Transverse colon (tissue), 3 donors: ENCODE results near the gene ZNF814.
"Not testable (repeated sequence)": the region's sequence is repeated elsewhere in the genome, so short reads cannot be mapped to it uniquely, and the experiment has no call there.

ENCODE experiments used
- EP300 ChIP-seq: sonication (generic); formaldehyde crosslinking; IDR thresholded peaks from one replicate; pipeline ENCODE4 v1.6.1; 2017; ENCODE audit warnings: antibody characterized with exemption, low read depth
- POLR2A ChIP-seq: fragments of 450-650 bp; IDR thresholded peaks from one replicate; pipeline ENCODE4 v1.6.1; 2016; ENCODE audit warnings: antibody characterized with exemption, mild to moderate bottlenecking, moderate library complexity
- TF ChIP-seq, protein P1 (sequence below), 5 experiments: fragments of 200-600 bp in 3 of 5; fragments of 450-650 bp in 2 of 5; sonication (generic) in 3 of 5; IDR thresholded peaks; 1 replicate in 2 of 5; 2 replicates in 3 of 5; pipeline ENCODE4 v1.5.1; 2016 to 2017; ENCODE audit warnings: antibody characterized with exemption in 5 of 5, inconsistent platforms in 3 of 5, mild to moderate bottlenecking in 2 of 5, moderate library complexity in 1 of 5

DNA sequence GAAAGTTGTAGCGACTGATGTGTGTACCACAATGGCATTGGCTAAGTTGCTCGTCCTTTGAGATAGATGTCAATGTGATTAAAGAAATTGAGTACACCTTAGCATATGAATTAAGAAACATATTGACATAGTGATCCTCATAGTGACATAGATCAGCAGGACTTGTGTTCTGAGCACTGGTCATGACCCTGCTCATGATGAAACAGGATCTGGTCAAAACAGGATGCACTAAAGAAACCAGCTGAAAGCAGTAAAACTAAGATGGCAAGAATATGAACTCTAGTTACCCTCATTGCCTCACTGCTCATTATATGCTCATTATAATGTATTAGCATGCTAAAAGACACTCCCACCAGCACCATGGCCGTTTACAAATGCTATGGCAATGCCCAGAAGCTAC lies 41.7 kb downstream of the ZNF814 start:
- TF ChIP-seq, protein P1, sequence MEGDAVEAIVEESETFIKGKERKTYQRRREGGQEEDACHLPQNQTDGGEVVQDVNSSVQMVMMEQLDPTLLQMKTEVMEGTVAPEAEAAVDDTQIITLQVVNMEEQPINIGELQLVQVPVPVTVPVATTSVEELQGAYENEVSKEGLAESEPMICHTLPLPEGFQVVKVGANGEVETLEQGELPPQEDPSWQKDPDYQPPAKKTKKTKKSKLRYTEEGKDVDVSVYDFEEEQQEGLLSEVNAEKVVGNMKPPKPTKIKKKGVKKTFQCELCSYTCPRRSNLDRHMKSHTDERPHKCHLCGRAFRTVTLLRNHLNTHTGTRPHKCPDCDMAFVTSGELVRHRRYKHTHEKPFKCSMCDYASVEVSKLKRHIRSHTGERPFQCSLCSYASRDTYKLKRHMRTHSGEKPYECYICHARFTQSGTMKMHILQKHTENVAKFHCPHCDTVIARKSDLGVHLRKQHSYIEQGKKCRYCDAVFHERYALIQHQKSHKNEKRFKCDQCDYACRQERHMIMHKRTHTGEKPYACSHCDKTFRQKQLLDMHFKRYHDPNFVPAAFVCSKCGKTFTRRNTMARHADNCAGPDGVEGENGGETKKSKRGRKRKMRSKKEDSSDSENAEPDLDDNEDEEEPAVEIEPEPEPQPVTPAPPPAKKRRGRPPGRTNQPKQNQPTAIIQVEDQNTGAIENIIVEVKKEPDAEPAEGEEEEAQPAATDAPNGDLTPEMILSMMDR (IDR thresholded peaks at IDR 0.05) = not testable (repeated sequence)
- not testable (repeated sequence) for TF ChIP-seq POLR2A, EP300
